DND-41 (cell line): Measurements from ENCODE around the gene TIMM17B.

Experiments
- CTCF ChIP-seq: IDR thresholded peaks from 2 replicates; pipeline ENCODE4 v1.5.1; 2012; ENCODE audit warnings: borderline replicate concordance, low read length, moderate library complexity, mild to moderate bottlenecking; ENCODE audit not compliant: poor library complexity, severe bottlenecking; ENCODE audit errors: extremely low read depth
- EZH2 ChIP-seq: IDR thresholded peaks from 3 replicates; pipeline ENCODE4 v1.6.1; 2012; ENCODE audit warnings: borderline replicate concordance, low read depth, mild to moderate bottlenecking, moderate library complexity, low read length, inconsistent platforms; ENCODE audit not compliant: severe bottlenecking

DNA sequence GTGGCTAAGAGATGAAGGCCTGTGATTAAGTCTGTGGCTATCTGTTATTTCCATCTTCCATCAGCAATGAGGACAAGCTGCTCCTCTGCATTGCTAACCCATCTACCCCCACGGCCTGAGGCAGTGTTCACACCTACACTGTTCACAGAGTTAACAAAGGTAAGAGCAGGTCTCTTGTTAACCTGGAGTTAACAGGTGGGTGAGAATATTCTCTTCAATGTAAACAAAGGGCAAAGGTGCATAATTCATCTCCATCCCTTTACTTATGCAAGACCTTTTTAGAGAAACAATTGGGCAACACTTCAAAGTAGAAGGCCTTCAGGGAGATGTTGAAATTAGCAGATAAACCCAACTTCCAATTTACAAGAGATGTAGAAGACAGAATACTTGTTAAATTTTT lies 11.0 kb upstream of the TIMM17B start:
- TF ChIP-seq CTCF (no peak), EZH2 (no peak)
